Activated CD8-positive, alpha-beta T cell treated with anti-CD3 and anti-CD28 coated beads, Interleukin-2, amount 10 ng/mL, durations not matched to agents 7 days and 5 days (primary cell): ENCODE measurements around the gene TSTD2. TPM values are rescaled to one million over a fixed set of nuclear protein-coding genes. Genes with fewer than 3 reads are reported as not detected.
"Not testable (repeated sequence)": the region's sequence is repeated elsewhere in the genome, so short reads cannot be mapped to it uniquely, and the experiment has no call there.

Source experiments
- ATAC-seq: fragments of 150-1000 bp; cut with Tn5 transposase; one replicate; pipeline ENCODE4 v1.10.0; 2021; ENCODE audit warnings: moderate library complexity
- CTCF ChIA-PET: fragments of 350-600 bp; sonication (Branson Sonifier 250); formaldehyde crosslinking; loops from one replicate; lab custom pipeline; 2021; ENCODE audit warnings: antibody characterized with exemption; lab: Charles Lee
- POLR2A ChIA-PET: fragments of 350-600 bp; sonication (Branson Sonifier 250); formaldehyde crosslinking; loops from one replicate; lab custom pipeline; 2021; ENCODE audit warnings: antibody characterized with exemption; lab: Charles Lee
- DNase-seq: peaks from one replicate; pipeline ENCODE4 v3.0.0-alpha.2; 2020
- H3K27ac Mint-ChIP-seq: one replicate; pipeline ENCODE4 v1.8.0; 2021; ENCODE audit warnings: mild to moderate bottlenecking, mixed read lengths
- H3K27me3 Mint-ChIP-seq: one replicate; pipeline ENCODE4 v1.8.0; 2021; ENCODE audit warnings: low read depth, mixed read lengths
- H3K36me3 Mint-ChIP-seq: one replicate; pipeline ENCODE4 v1.8.0; 2021; ENCODE audit warnings: low read depth, mixed read lengths
- H3K4me1 Mint-ChIP-seq: one replicate; pipeline ENCODE4 v1.8.0; 2021; ENCODE audit warnings: low read depth, mixed read lengths
- H3K4me3 Mint-ChIP-seq: one replicate; pipeline ENCODE4 v1.8.0; 2021; ENCODE audit warnings: mild to moderate bottlenecking, mixed read lengths
- H3K9me3 Mint-ChIP-seq: one replicate; pipeline ENCODE4 v1.8.0; 2022; ENCODE audit warnings: mixed read lengths; ENCODE audit not compliant: insufficient read depth
- total RNA-seq, 2 experiments: library from RNA; stranded (reverse); gene quantifications; one replicate each; pipeline ENCODE4 v1.2.3, GENCODE V29; 2021

The TSTD2 gene
- total RNA-seq, 2 experiments from 2014 or later, result 13.0 to 15.6 TPM

- H3K4me1 Mint-ChIP-seq, DNase-seq, H3K27ac Mint-ChIP-seq, H3K36me3 Mint-ChIP-seq, H3K9me3 Mint-ChIP-seq, H3K27me3 Mint-ChIP-seq, H3K4me3 Mint-ChIP-seq, ATAC-seq, POLR2A ChIA-PET: not testable (repeated sequence)
- CTCF ChIA-PET, result interaction anchor here (1.5 kb wide), 1 partner anchor 12 kb away, joined by 8 read pairs; no protein-coding TSS in a partner anchor
Observed at GRCh38 chr9:97586909-97587308, 46.3 kb downstream of the TSTD2 start.

GRCh38 chr9:97584778-97585177 is 48.4 kb downstream of the TSTD2 start:
- POLR2A ChIA-PET, H3K4me3 Mint-ChIP-seq, DNase-seq, H3K36me3 Mint-ChIP-seq, CTCF ChIA-PET, H3K27ac Mint-ChIP-seq, ATAC-seq, H3K9me3 Mint-ChIP-seq, H3K4me1 Mint-ChIP-seq, H3K27me3 Mint-ChIP-seq: not testable (repeated sequence)

- ATAC-seq, H3K36me3 Mint-ChIP-seq, H3K27me3 Mint-ChIP-seq, POLR2A ChIA-PET, CTCF ChIA-PET, H3K4me1 Mint-ChIP-seq, DNase-seq, H3K9me3 Mint-ChIP-seq, H3K4me3 Mint-ChIP-seq, H3K27ac Mint-ChIP-seq: not testable (repeated sequence)
Observed at GRCh38 chr9:97581590-97581989, 51.6 kb downstream of the TSTD2 start.

GRCh38 chr9:97579914-97580313 is 53.3 kb downstream of the TSTD2 start:
- no peaks in the 10 kb centered on the region for H3K9me3 Mint-ChIP-seq
- POLR2A ChIA-PET, result no interaction called here
- H3K36me3 Mint-ChIP-seq, result no peaks in the 10 kb centered on the region
- H3K4me1 Mint-ChIP-seq, result peaks cover 8% of the 10 kb centered on the region
- H3K27ac Mint-ChIP-seq, result no peak overlapping the region
- no peak overlapping the region for H3K4me3 Mint-ChIP-seq
- no peak for DNase-seq
- CTCF ChIA-PET, result interaction anchor here (1.4 kb wide), 1 partner anchor 19 kb away, joined by 6 read pairs; no protein-coding TSS in a partner anchor
- H3K27me3 Mint-ChIP-seq, result no peaks in the 10 kb centered on the region
- ATAC-seq, result no peak

- H3K9me3 Mint-ChIP-seq, result no peaks in the 10 kb centered on the region
- no peaks in the 10 kb centered on the region for H3K27me3 Mint-ChIP-seq
- H3K27ac Mint-ChIP-seq, result no peak overlapping the region
- peaks cover 12% of the 10 kb centered on the region for H3K4me1 Mint-ChIP-seq
- CTCF ChIA-PET, result interaction anchor here (1.4 kb wide), 1 partner anchor 20 kb away, joined by 6 read pairs; no protein-coding TSS in a partner anchor
- no peaks in the 10 kb centered on the region for H3K36me3 Mint-ChIP-seq
- POLR2A ChIA-PET, result no interaction called here
- no peak overlapping the region for H3K4me3 Mint-ChIP-seq
- DNase-seq, result no peak
- no peak for ATAC-seq
Observed at GRCh38 chr9:97578846-97579245, 54.3 kb downstream of the TSTD2 start.

- Mint-ChIP-seq H3K36me3 (no peaks in the 10 kb centered on the region), H3K4me1 (peaks cover 12% of the 10 kb centered on the region), H3K4me3 (no peak overlapping the region), H3K9me3 (no peaks in the 10 kb centered on the region), H3K27me3 (no peaks in the 10 kb centered on the region), H3K27ac (no peak overlapping the region)
- ChIA-PET CTCF (interaction anchor here (1.7 kb wide), 1 partner anchor 21 kb away, joined by 8 read pairs; no protein-coding TSS in a partner anchor), POLR2A (no interaction called here)
- DNase-seq, result no peak
- ATAC-seq, result no peak
Observed at GRCh38 chr9:97577051-97577450, 56.1 kb downstream of the TSTD2 start.

GRCh38 chr9:97575673-97576200 is 57.4 kb downstream of the TSTD2 start:
- no peak for DNase-seq
- ChIA-PET CTCF (interaction anchor here (1.3 to 2.8 kb wide), 3 partner anchors 23 to 107 kb away, joined by 5 to 17 read pairs (median 5); no protein-coding TSS in a partner anchor), POLR2A (interaction anchor here (1.2 kb wide), 1 partner anchor 346 kb away, joined by 3 read pairs; no protein-coding TSS in a partner anchor)
- Mint-ChIP-seq H3K9me3 (no peaks in the 10 kb centered on the region), H3K27me3 (no peaks in the 10 kb centered on the region), H3K36me3 (no peaks in the 10 kb centered on the region), H3K4me1 (peaks cover 12% of the 10 kb centered on the region), H3K4me3 (no peak overlapping the region), H3K27ac (no peak overlapping the region)
- no peak for ATAC-seq

GRCh38 chr9:97574921-97575672 is 58.1 kb downstream of the TSTD2 start:
- H3K4me1 Mint-ChIP-seq, result peaks cover 12% of the 10 kb centered on the region
- peak; percentile 49 for DNase-seq
- not testable (repeated sequence) for H3K9me3 Mint-ChIP-seq, H3K36me3 Mint-ChIP-seq, H3K27me3 Mint-ChIP-seq
- ATAC-seq, result peak; percentile 36
- peak overlapping the region; percentile 72 for H3K4me3 Mint-ChIP-seq
- H3K27ac Mint-ChIP-seq, result peak overlapping the region; percentile 81
- POLR2A ChIA-PET, result interaction anchor here (1.2 kb wide), 1 partner anchor 346 kb away, joined by 3 read pairs; no protein-coding TSS in a partner anchor
- CTCF ChIA-PET, result interaction anchor here (1.3 to 2.8 kb wide), 3 partner anchors 24 to 106 kb away, joined by 5 to 17 read pairs (median 5); no protein-coding TSS in a partner anchor

GRCh38 chr9:97574101-97574571 is 59.0 kb downstream of the TSTD2 start:
- POLR2A ChIA-PET, H3K4me3 Mint-ChIP-seq, H3K36me3 Mint-ChIP-seq, H3K9me3 Mint-ChIP-seq, H3K27me3 Mint-ChIP-seq, ATAC-seq, DNase-seq, H3K27ac Mint-ChIP-seq: not testable (repeated sequence)
- peaks cover 12% of the 10 kb centered on the region for H3K4me1 Mint-ChIP-seq
- CTCF ChIA-PET, result interaction anchor here (1.3 to 2.8 kb wide), 3 partner anchors 24 to 105 kb away, joined by 5 to 17 read pairs (median 5); no protein-coding TSS in a partner anchor

- Mint-ChIP-seq H3K27me3 (peaks cover 9% of the 10 kb centered on the region), H3K4me1 (peaks cover 12% of the 10 kb centered on the region), H3K27ac (no peak overlapping the region), H3K4me3 (no peak overlapping the region), H3K9me3 (no peaks in the 10 kb centered on the region), H3K36me3 (no peaks in the 10 kb centered on the region)
- CTCF ChIA-PET, result no interaction called here
- POLR2A ChIA-PET, result no interaction called here
- DNase-seq (no peak), ATAC-seq (no peak)
Observed at GRCh38 chr9:97573482-97574073, 59.6 kb downstream of the TSTD2 start.

- Mint-ChIP-seq H3K4me3 (no peak overlapping the region), H3K9me3 (no peaks in the 10 kb centered on the region), H3K4me1 (peaks cover 12% of the 10 kb centered on the region), H3K27ac (no peak overlapping the region), H3K36me3 (no peaks in the 10 kb centered on the region), H3K27me3 (peaks cover 13% of the 10 kb centered on the region)
- ATAC-seq (no peak), DNase-seq (no peak)
- ChIA-PET POLR2A (no interaction called here), CTCF (no interaction called here)
Observed at GRCh38 chr9:97572892-97573365, 60.2 kb downstream of the TSTD2 start.
